Uterus (tissue), 2 donors: ENCODE measurements around the gene MAP7D2.

Experiments
- CTCF ChIP-seq, 4 experiments: fragments of 200-600 bp in 2 of 4; fragments of 450-650 bp in 2 of 4; sonication (generic) in 2 of 4; IDR thresholded peaks; one replicate each; pipeline ENCODE4 v1.5.1; 2016 to 2019; ENCODE audit warnings: antibody characterized with exemption in 4 of 4, mild to moderate bottlenecking in 2 of 4, moderate library complexity in 1 of 4
- POLR2A ChIP-seq, 2 donors: fragments of 450-650 bp; IDR thresholded peaks; one replicate each; pipeline ENCODE4 v1.6.1; 2016; ENCODE audit warnings: antibody characterized with exemption in 2 of 2, mild to moderate bottlenecking in 1 of 2, moderate library complexity in 1 of 2

GRCh38 chrX:20019672-20020365, 96.9 kb downstream of the MAP7D2 start:
- TF ChIP-seq CTCF (IDR thresholded peaks at IDR 0.05) (no peak), POLR2A (IDR thresholded peaks at IDR 0.05) (no peak)
